ENCODE results near the gene APOBEC4. TPM values are rescaled to one million over a fixed set of nuclear protein-coding genes. Genes with fewer than 3 reads are reported as not detected.

Gene APOBEC4
- total RNA-seq, 2 donors from 2014 or later, result not detected

DNA sequence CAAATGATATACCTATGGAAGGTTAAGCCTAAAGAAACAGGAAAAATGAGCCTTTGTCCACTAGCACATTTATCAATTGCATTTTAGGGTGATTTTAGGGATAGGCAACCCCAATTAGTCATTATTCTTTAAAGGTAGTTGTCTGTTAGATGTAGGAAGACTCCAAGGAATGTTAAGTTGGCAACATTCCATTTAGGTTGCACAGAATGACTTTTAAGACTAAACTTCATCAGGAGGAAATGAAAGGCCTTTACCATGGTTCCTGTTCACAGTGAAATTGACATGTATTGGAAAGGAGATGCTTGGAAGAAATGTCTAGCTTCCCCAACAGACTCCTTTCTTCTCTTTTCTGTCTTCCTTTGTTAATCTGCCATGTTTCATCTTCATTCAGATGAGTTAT, 1.6 kb upstream of the APOBEC4 start:
- no peak overlapping the region for H3K27ac ChIP-seq (ENCODE audit: low read depth, low read length)
- H3K27me3 ChIP-seq (ENCODE audit: control insufficient read depth, insufficient read depth, low read length, poor library complexity, severe bottlenecking), result peaks cover 15% of the 10 kb centered on the region
- H3K27me3 Mint-ChIP-seq (ENCODE audit: insufficient read depth), result peaks cover 5% of the 10 kb centered on the region
- H3K36me3 Mint-ChIP-seq (ENCODE audit: low read depth), result no peaks in the 10 kb centered on the region
- H3K9me3 Mint-ChIP-seq, result no peaks in the 10 kb centered on the region
- H3K27ac Mint-ChIP-seq, result no peak overlapping the region
- no peaks in the 10 kb centered on the region for H3K36me3 ChIP-seq (ENCODE audit: control insufficient read depth, insufficient read depth, low read length)
- no peak for DNase-seq
- H3K4me1 Mint-ChIP-seq, result no peaks in the 10 kb centered on the region
- no peaks in the 10 kb centered on the region for H3K9me3 ChIP-seq (ENCODE audit: control insufficient read depth, low read length)
- H3K4me3 Mint-ChIP-seq, result no peak overlapping the region
- H3K4me3 ChIP-seq (ENCODE audit: low read length), result no peak overlapping the region
- no peaks in the 10 kb centered on the region for H3K4me1 ChIP-seq (ENCODE audit: control insufficient read depth, insufficient read depth, low read length)
- no peak overlapping the region for H3K9ac ChIP-seq (ENCODE audit: extremely low read depth, low read length, poor library complexity, severe bottlenecking)
- TF ChIP-seq, protein P1, sequence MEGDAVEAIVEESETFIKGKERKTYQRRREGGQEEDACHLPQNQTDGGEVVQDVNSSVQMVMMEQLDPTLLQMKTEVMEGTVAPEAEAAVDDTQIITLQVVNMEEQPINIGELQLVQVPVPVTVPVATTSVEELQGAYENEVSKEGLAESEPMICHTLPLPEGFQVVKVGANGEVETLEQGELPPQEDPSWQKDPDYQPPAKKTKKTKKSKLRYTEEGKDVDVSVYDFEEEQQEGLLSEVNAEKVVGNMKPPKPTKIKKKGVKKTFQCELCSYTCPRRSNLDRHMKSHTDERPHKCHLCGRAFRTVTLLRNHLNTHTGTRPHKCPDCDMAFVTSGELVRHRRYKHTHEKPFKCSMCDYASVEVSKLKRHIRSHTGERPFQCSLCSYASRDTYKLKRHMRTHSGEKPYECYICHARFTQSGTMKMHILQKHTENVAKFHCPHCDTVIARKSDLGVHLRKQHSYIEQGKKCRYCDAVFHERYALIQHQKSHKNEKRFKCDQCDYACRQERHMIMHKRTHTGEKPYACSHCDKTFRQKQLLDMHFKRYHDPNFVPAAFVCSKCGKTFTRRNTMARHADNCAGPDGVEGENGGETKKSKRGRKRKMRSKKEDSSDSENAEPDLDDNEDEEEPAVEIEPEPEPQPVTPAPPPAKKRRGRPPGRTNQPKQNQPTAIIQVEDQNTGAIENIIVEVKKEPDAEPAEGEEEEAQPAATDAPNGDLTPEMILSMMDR (conservative IDR thresholded peaks at IDR 0.05), result no peak

- H3K27me3 Mint-ChIP-seq (ENCODE audit: insufficient read depth), result peaks cover 5% of the 10 kb centered on the region
- Histone ChIP-seq H3K9me3 (ENCODE audit: control insufficient read depth, low read length) (no peaks in the 10 kb centered on the region), H3K9ac (ENCODE audit: extremely low read depth, low read length, poor library complexity, severe bottlenecking) (no peak overlapping the region), H3K27ac (ENCODE audit: low read depth, low read length) (no peak overlapping the region), H3K36me3 (ENCODE audit: control insufficient read depth, insufficient read depth, low read length) (no peaks in the 10 kb centered on the region), H3K4me3 (ENCODE audit: low read length) (no peak overlapping the region), H3K27me3 (ENCODE audit: control insufficient read depth, insufficient read depth, low read length, poor library complexity, severe bottlenecking) (peaks cover 15% of the 10 kb centered on the region), H3K4me1 (ENCODE audit: control insufficient read depth, insufficient read depth, low read length) (no peaks in the 10 kb centered on the region)
- 81 to 90% methylated on average over 2 to 4 of the region's 4 CpGs for WGBS, 2 experiments (ENCODE audit: insufficient coverage in 1 of 2, insufficient read length in 1 of 2)
- TF ChIP-seq, protein P1 (conservative IDR thresholded peaks at IDR 0.05), result no peak
- no peak overlapping the region for H3K4me3 Mint-ChIP-seq
- no peaks in the 10 kb centered on the region for H3K36me3 Mint-ChIP-seq (ENCODE audit: low read depth)
- DNase-seq, result no peak
- H3K27ac Mint-ChIP-seq, result no peak overlapping the region
- H3K4me1 Mint-ChIP-seq, result no peaks in the 10 kb centered on the region
- H3K9me3 Mint-ChIP-seq, result no peaks in the 10 kb centered on the region
Measured at GRCh38 chr1:183653876-183654451, 848 bp upstream of the APOBEC4 start.

DNA sequence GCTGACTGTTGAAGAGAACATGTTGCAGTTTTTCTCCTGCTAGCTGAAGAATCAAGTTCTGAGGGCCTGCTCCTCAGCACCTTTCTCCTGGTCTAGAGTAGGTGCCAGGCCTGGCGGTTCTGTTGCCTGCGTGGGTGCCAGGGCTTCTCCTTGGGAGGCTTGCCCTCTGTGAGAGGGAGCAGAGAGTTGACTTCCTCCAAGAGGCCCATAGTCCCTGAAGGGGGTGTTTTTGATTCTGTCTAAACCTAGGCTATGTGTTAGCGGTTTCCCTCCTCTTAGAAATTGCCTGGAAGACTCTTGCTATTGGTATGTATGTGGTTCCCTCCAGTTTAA, 312 bp upstream of the APOBEC4 start:
- no peaks in the 10 kb centered on the region for H3K4me1 ChIP-seq (ENCODE audit: control insufficient read depth, insufficient read depth, low read length)
- Mint-ChIP-seq H3K36me3 (ENCODE audit: low read depth) (no peaks in the 10 kb centered on the region), H3K9me3 (no peaks in the 10 kb centered on the region), H3K4me1 (no peaks in the 10 kb centered on the region), H3K27ac (peak overlapping the region; percentile 30), H3K4me3 (no peak overlapping the region), H3K27me3 (ENCODE audit: insufficient read depth) (peaks cover 5% of the 10 kb centered on the region)
- no peaks in the 10 kb centered on the region for H3K9me3 ChIP-seq (ENCODE audit: control insufficient read depth, low read length)
- H3K27me3 ChIP-seq (ENCODE audit: control insufficient read depth, insufficient read depth, low read length, poor library complexity, severe bottlenecking), result peaks cover 15% of the 10 kb centered on the region
- 100% methylated on average over 3 of the region's 3 CpGs; no CpG with 5 or more reads in 1 of the 2 experiments for WGBS, 2 experiments (ENCODE audit: insufficient coverage in 1 of 2, insufficient read length in 1 of 2)
- TF ChIP-seq, protein P1 (conservative IDR thresholded peaks at IDR 0.05), result no peak
- DNase-seq, result no peak
- no peaks in the 10 kb centered on the region for H3K36me3 ChIP-seq (ENCODE audit: control insufficient read depth, insufficient read depth, low read length)
- no peak overlapping the region for H3K9ac ChIP-seq (ENCODE audit: extremely low read depth, low read length, poor library complexity, severe bottlenecking)
- no peak overlapping the region for H3K4me3 ChIP-seq (ENCODE audit: low read length)
- no peak overlapping the region for H3K27ac ChIP-seq (ENCODE audit: low read depth, low read length)
